HG02885 (cell line): Measurements from ENCODE around the gene RGS7.
A peak's percentile ranks its signal among the peaks of the same experiment; 100 is the strongest.
"Not testable (repeated sequence)": the region's sequence is repeated elsewhere in the genome, so short reads cannot be mapped to it uniquely, and the experiment has no call there.

Source experiments
- ATAC-seq: cut with Tn5 transposase; IDR thresholded peaks from one replicate; pipeline ENCODE4 v1.9.1; 2021; ENCODE audit warnings: mild to moderate bottlenecking; ENCODE audit not compliant: unreplicated experiment, poor library complexity

RGS7 gene

GRCh38 chr1:240947438-240948224 is 409.4 kb downstream of the RGS7 start:
- no peak for ATAC-seq

DNA sequence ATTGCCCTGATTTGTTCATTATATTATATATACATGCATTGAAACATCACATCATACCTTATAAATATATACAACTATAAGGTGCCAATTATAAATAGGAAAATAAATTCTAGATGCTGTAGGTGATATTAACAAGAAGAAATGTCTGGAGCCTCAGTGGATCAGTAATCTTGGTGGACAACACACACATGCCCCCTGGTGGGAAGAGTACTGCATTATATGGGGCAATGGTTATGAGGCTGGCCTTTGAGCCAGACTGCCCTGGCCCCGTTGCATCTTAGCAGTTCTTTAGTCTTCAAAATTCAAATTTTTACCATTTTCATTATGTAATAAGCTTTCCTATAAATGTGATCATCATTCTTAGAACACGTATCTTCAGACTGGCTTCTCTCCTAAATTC is 410.1 kb downstream of the RGS7 start:
- peak; percentile 87 for ATAC-seq

- ATAC-seq = no peak
These were observed 414.1 kb downstream of the RGS7 start for GRCh38 chr1:240942901-240943300.

- no peak for ATAC-seq
These were observed 415.2 kb downstream of the RGS7 start for GRCh38 chr1:240941701-240942370.

DNA sequence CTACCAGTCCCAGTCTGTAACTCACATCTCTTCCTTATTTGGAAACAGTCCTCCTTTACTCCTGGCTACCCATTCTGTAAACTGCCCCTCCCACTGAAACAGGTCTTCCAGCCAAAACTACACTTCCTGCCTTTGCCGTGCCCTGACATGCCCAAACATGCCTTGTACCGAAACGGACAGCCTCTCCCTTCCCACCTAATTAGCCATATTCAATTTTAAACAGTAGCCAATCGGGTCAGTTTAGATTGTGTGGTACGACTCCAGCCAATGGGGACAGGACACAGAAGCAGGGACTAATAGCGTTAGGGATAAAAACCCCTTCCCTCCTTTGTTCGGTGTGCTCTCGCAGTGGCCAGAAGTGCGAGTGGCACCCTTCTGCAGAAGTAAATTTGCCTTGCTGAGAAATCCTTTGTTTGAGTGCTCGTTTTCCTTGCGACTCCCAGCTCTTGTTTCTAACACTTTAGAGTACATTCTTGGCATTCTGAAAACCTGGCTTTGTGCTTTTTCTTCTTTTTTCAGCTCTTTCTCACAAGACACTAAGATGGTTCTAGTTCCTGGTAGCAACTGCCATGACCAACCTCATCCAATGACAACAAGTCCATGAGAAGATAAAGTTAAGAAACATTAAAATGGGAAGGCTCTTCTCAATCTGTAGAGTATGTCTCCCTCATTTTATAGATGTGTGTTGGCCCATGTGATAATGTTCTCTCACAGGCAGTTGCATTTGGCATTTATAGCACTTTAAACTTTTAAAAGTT is 419.9 kb downstream of the RGS7 start:
- no peak for ATAC-seq

GRCh38 chr1:240935920-240936319 is 421.1 kb downstream of the RGS7 start:
- no peak for ATAC-seq

- no peak for ATAC-seq
These were observed 426.0 kb downstream of the RGS7 start for GRCh38 chr1:240931031-240931430.

DNA sequence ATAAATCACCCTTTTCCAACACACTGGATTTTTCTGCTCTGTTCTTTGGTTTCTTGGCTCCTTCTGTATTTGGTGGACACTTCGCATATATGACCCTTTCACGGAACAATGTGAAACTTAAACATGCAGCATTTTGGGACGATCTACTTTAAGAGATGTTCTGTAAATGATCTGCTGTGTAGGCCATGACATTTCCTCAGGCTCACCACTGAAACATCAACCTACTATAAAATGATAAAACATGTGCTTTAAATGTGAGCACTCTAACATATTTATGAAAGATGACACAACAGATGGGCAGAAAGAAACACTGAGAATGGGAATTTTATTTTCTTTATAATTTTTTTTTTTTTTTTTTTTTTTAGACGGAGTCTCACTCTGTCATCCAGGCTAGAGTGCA is 428.7 kb downstream of the RGS7 start:
- ATAC-seq = no peak

DNA sequence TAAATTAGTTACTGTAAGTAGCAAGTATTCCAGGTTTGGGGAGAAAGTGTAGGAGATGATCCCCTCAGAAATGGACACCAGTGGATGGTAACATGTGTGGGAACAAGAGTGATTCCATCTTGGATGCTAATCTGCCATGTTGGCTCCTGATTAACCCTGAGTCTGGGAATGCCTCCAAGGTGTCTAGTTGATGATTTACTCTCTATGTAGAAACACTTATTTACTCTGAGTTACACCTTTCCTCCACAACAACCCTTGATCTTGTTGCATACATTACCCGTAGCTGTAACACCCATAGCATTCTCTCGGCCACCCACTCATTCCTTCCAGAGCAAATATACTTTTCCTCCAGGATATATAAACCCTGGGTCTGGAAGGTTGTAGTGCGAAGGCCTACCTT is 429.2 kb downstream of the RGS7 start:
- no peak for ATAC-seq

GRCh38 chr1:240925273-240925672 is 431.7 kb downstream of the RGS7 start:
- ATAC-seq = no peak

GRCh38 chr1:240917976-240918375 is 439.0 kb downstream of the RGS7 start:
- no peak for ATAC-seq

DNA sequence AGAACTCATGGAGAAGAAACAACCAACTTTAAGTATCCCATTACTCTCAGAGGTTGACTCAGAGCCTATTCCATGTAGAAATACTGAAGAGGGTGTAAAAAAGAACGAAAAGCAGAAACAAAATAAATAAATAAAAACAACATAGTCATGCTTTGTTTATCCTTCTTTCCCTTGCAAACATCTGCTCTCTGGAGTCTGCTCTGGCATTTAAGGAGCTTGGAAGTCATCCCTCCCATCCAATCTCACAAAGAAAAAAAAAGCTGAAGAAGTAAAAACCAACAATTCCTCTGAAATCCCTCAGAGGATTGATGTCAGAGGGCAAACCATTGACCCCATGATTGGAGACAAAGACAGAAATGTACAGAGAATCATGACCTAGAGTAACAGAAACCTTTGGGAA is 442.5 kb downstream of the RGS7 start:
- no peak for ATAC-seq

- ATAC-seq = no peak
These were observed 444.2 kb downstream of the RGS7 start for GRCh38 chr1:240912821-240913220.

GRCh38 chr1:240909701-240910457 is 447.1 kb downstream of the RGS7 start:
- peak; percentile 96 for ATAC-seq

GRCh38 chr1:240906477-240906876 is 450.5 kb downstream of the RGS7 start:
- no peak for ATAC-seq

- no peak for ATAC-seq
These were observed 451.7 kb downstream of the RGS7 start for GRCh38 chr1:240905225-240905765.

- ATAC-seq = not testable (repeated sequence)
These were observed 461.6 kb downstream of the RGS7 start for GRCh38 chr1:240895424-240895823.

- ATAC-seq = no peak
These were observed 468.3 kb downstream of the RGS7 start for GRCh38 chr1:240888787-240889048.

GRCh38 chr1:240888039-240888786 is 468.8 kb downstream of the RGS7 start:
- peak; percentile 88 for ATAC-seq

- no peak for ATAC-seq
These were observed 473.5 kb downstream of the RGS7 start for GRCh38 chr1:240883490-240883889.
